NB4 (cell line): Measurements from ENCODE around the gene TMEM72.

Experiments
- MYC ChIP-seq: IDR thresholded peaks from 2 replicates; pipeline ENCODE4 v1.6.1; 2011; ENCODE audit warnings: low read depth, low read length
- POLR2A ChIP-seq: IDR thresholded peaks from 2 replicates; pipeline ENCODE4 v1.6.1; 2011; ENCODE audit warnings: mild to moderate bottlenecking; ENCODE audit not compliant: insufficient read length; ENCODE audit errors: extremely low read depth
- TF ChIP-seq, protein P1 (sequence below): IDR thresholded peaks from one replicate; pipeline ENCODE4 v1.5.1; 2012; ENCODE audit warnings: low read depth, low read length
- TF ChIP-seq, protein P2 (sequence below): IDR thresholded peaks from 2 replicates; pipeline ENCODE4 v1.6.1; 2011; ENCODE audit warnings: low read depth, low read length

DNA sequence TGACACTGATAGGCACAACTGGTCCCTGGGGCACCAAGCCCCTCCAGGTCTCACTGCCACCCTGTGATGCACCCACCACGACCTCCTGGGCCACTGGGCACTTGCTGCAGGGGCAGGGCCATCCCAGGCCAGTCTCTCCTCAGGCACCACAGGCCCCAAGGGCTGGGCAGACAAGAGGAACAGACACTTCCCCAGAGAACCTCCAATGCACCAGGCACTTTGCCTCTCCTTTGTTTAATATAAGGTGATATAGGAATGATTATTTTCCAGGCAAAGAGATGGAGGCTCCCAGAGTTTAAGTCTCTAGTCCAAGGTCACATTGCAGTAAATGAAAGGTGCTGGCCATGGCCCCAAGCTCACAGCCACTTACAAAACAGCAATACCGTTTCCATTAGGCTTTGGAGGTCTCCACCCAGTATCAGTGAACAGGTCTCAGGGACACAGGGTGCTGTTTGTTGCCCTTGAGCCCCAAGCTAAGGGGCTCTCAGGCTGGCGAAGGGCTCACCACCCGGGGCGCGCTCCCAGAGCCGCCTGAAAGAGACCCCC lies 63.0 kb downstream of the TMEM72 start:
- TF ChIP-seq, protein P1, sequence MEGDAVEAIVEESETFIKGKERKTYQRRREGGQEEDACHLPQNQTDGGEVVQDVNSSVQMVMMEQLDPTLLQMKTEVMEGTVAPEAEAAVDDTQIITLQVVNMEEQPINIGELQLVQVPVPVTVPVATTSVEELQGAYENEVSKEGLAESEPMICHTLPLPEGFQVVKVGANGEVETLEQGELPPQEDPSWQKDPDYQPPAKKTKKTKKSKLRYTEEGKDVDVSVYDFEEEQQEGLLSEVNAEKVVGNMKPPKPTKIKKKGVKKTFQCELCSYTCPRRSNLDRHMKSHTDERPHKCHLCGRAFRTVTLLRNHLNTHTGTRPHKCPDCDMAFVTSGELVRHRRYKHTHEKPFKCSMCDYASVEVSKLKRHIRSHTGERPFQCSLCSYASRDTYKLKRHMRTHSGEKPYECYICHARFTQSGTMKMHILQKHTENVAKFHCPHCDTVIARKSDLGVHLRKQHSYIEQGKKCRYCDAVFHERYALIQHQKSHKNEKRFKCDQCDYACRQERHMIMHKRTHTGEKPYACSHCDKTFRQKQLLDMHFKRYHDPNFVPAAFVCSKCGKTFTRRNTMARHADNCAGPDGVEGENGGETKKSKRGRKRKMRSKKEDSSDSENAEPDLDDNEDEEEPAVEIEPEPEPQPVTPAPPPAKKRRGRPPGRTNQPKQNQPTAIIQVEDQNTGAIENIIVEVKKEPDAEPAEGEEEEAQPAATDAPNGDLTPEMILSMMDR: no peak
- no peak for TF ChIP-seq MYC
- TF ChIP-seq, protein P2, sequence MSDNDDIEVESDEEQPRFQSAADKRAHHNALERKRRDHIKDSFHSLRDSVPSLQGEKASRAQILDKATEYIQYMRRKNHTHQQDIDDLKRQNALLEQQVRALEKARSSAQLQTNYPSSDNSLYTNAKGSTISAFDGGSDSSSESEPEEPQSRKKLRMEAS: no peak
- no peak for TF ChIP-seq POLR2A
